HCT116 (cell line): ENCODE measurements around the gene GRIK4. TPM values are rescaled to one million over a fixed set of nuclear protein-coding genes. Genes with fewer than 3 reads are reported as not detected.

Experiments
- ATAC-seq: fragments of 200-7000 bp; cut with Tn5 transposase; 2 replicates; pipeline ENCODE4 v1.9.1; 2020; ENCODE audit warnings: mild to moderate bottlenecking, moderate library complexity
- BruUV-seq: library from RNA; stranded (reverse); fragments of 400-500 nt; replicated peaks from 2 replicates; lab custom pipeline; 2021; lab: Mats Ljungman, UMichigan
- CTCF ChIA-PET: fragments of 300-600 bp; sonication (Branson Sonifier 250); formaldehyde crosslinking; loops from one replicate; lab custom pipeline; 2021; ENCODE audit warnings: antibody characterized with exemption; lab: Charles Lee
- POLR2A ChIA-PET: fragments of 300-600, 350-600 bp; sonication (Branson Sonifier 250); formaldehyde crosslinking; loops from one replicate; lab custom pipeline; 2021; ENCODE audit warnings: antibody characterized with exemption; lab: Charles Lee
- RAD21 ChIA-PET, 2 experiments: fragments of 300-600 bp; sonication (Branson Sonifier 250); formaldehyde crosslinking; loops; one replicate each; lab custom pipeline; 2023; ENCODE audit warnings: low total read pairs in 2 of 2; ENCODE audit not compliant: uncharacterized antibody in 2 of 2, unreplicated experiment in 2 of 2, low non-redundant PET in 1 of 2; lab: Charles Lee
- DNase-seq: peaks from one replicate; pipeline ENCODE4 v3.0.0-alpha.2; 2010; ENCODE audit warnings: low read depth, low spot score
- H2AFZ ChIP-seq: fragments of 200-600 bp; shearing (Covaris generic), sonication (generic); 2 replicates; pipeline ENCODE4 v1.6.1; 2017; ENCODE audit warnings: low read depth, mixed run types, mixed read lengths, antibody characterized with exemption, low read length; ENCODE audit not compliant: poor library complexity, severe bottlenecking
- H3K27ac ChIP-seq: 2 replicates; pipeline ENCODE4 v1.5.1; 2012; ENCODE audit warnings: low read depth, low read length
- H3K27me3 ChIP-seq: fragments of 200-600 bp; sonication (generic); 2 replicates; pipeline ENCODE4 v1.6.1; 2016; ENCODE audit warnings: mixed run types, low read length, mixed read lengths; ENCODE audit not compliant: insufficient read depth
- H3K36me3 ChIP-seq, 2 experiments: fragments of 200-500 bp in 1 of 2; fragments of 200-600 bp in 1 of 2; sonication (Bioruptor generic) in 1 of 2; sonication (generic) in 1 of 2; 2 replicates each; pipeline versions ENCODE4 v1.5.1 to v1.6.1; 2014 to 2016; ENCODE audit warnings: low read length in 2 of 2, inconsistent platforms in 1 of 2, mixed read lengths in 1 of 2, mixed run types in 1 of 2; ENCODE audit not compliant: insufficient read depth in 2 of 2, control insufficient read depth in 1 of 2
- H3K4me1 ChIP-seq, 2 experiments: fragments of 200-600 bp in 1 of 2; sonication (generic) in 1 of 2; 2 replicates each; pipeline versions ENCODE4 v1.5.1 to v1.6.1; 2012 to 2017; ENCODE audit warnings: low read length in 2 of 2, inconsistent platforms in 1 of 2, mild to moderate bottlenecking in 1 of 2, mixed read lengths in 1 of 2, mixed run types in 1 of 2, moderate library complexity in 1 of 2; ENCODE audit not compliant: insufficient read depth in 2 of 2, control insufficient read depth in 1 of 2
- H3K4me2 ChIP-seq: fragments of 200-600 bp; sonication (generic); 2 replicates; pipeline ENCODE4 v1.6.1; 2017; ENCODE audit warnings: mixed run types, low read length, mixed read lengths
- H3K4me3 ChIP-seq, 2 experiments: fragments of 200-600 bp in 1 of 2; sonication (generic) in 1 of 2; replicated peaks in 1 of 2; 2 replicates each; pipeline ENCODE4 v1.5.1; 2011 to 2016; ENCODE audit warnings: low read length in 2 of 2, control low read depth in 1 of 2, low read depth in 1 of 2, mild to moderate bottlenecking in 1 of 2, mixed read lengths in 1 of 2, mixed run types in 1 of 2
- H3K79me2 ChIP-seq: fragments of 200-600 bp; sonication (generic); 2 replicates; pipeline ENCODE4 v1.6.1; 2017; ENCODE audit warnings: mild to moderate bottlenecking, mixed run types, low read length, moderate library complexity, mixed read lengths; ENCODE audit not compliant: insufficient read depth
- H3K9ac ChIP-seq: fragments of 200-600 bp; sonication (generic); 2 replicates; pipeline ENCODE4 v1.6.1; 2016; ENCODE audit warnings: low read length, mixed read lengths
- H3K9me2 ChIP-seq: fragments of 200-600 bp; sonication (generic), shearing (Covaris generic); 2 replicates; pipeline ENCODE4 v1.6.1; 2017; ENCODE audit warnings: mixed run types, mild to moderate bottlenecking, moderate library complexity; ENCODE audit not compliant: insufficient read depth
- H3K9me3 ChIP-seq, 2 experiments: fragments of 200-500 bp in 1 of 2; fragments of 200-600 bp in 1 of 2; sonication (Bioruptor generic) in 1 of 2; sonication (generic) in 1 of 2; 2 replicates each; pipeline ENCODE4 v1.6.1; 2014 to 2017; ENCODE audit warnings: low read length in 2 of 2, mixed read lengths in 2 of 2, inconsistent platforms in 1 of 2, low read depth in 1 of 2, mild to moderate bottlenecking in 1 of 2, mixed run types in 1 of 2, moderate library complexity in 1 of 2; ENCODE audit not compliant: control insufficient read depth in 1 of 2, insufficient read depth in 1 of 2
- H4K20me1 ChIP-seq: fragments of 200-600 bp; sonication (generic), shearing (Covaris generic); 2 replicates; pipeline ENCODE4 v1.6.1; 2017; ENCODE audit warnings: mixed run types, mild to moderate bottlenecking, moderate library complexity; ENCODE audit not compliant: insufficient read depth
- CBX3 ChIP-seq: IDR thresholded peaks from 2 replicates; pipeline ENCODE4 v1.6.1; 2012; ENCODE audit warnings: low read depth
- CEBPB ChIP-seq: IDR thresholded peaks from 2 replicates; pipeline ENCODE4 v1.6.1; 2012; ENCODE audit warnings: low read depth
- EGR1 ChIP-seq: IDR thresholded peaks from 2 replicates; pipeline ENCODE4 v1.6.1; 2012; ENCODE audit warnings: low read depth
- ELF1 ChIP-seq: IDR thresholded peaks from 2 replicates; pipeline ENCODE4 v1.6.1; 2012; ENCODE audit warnings: low read depth, borderline replicate concordance
- EZH2phosphoT487 ChIP-seq: fragments of 200-600 bp; IDR thresholded peaks from 2 replicates; pipeline ENCODE4 v1.6.1; 2018; ENCODE audit warnings: antibody characterized with exemption, borderline replicate concordance
- FOSL1 ChIP-seq: IDR thresholded peaks from 2 replicates; pipeline ENCODE4 v1.6.1; 2012; ENCODE audit warnings: low read depth
- MAX ChIP-seq: IDR thresholded peaks from 2 replicates; pipeline ENCODE4 v1.6.1; 2012
- POLR2AphosphoS5 ChIP-seq: IDR thresholded peaks from 2 replicates; pipeline ENCODE4 v1.6.1; 2011; ENCODE audit warnings: mild to moderate bottlenecking, low read depth, low read length, moderate library complexity
- RAD21 ChIP-seq: IDR thresholded peaks from 2 replicates; pipeline ENCODE4 v1.6.1; 2012; ENCODE audit warnings: low read depth, mild to moderate bottlenecking
- REST ChIP-seq: IDR thresholded peaks from 2 replicates; pipeline ENCODE4 v1.6.1; 2012; ENCODE audit warnings: low read depth
- SP1 ChIP-seq: IDR thresholded peaks from 2 replicates; pipeline ENCODE4 v1.6.1; 2012; ENCODE audit warnings: low read depth
- ZBTB33 ChIP-seq: IDR thresholded peaks from 2 replicates; pipeline ENCODE4 v1.6.1; 2011; ENCODE audit warnings: mild to moderate bottlenecking, low read length, moderate library complexity; ENCODE audit not compliant: insufficient replicate concordance; ENCODE audit errors: extremely low read depth
- ZFX ChIP-seq: fragments of 450-650 bp; IDR thresholded peaks from 2 replicates; pipeline ENCODE4 v1.6.1; 2017
- ZNF274 ChIP-seq: fragments of 200-500 bp; sonication (Bioruptor generic); IDR thresholded peaks from 2 replicates; pipeline ENCODE4 v1.6.1; 2014; ENCODE audit warnings: mild to moderate bottlenecking, low read depth, low read length, inconsistent platforms
- intact Hi-C: fragments of 100-400 bp; cut with micrococcal nuclease; formaldehyde crosslinking; loops from 2 replicates; pipeline ENCODE4 v1.10.0; 2022
- total RNA-seq: library from RNA; stranded (reverse); gene quantifications from one replicate; pipeline ENCODE4 v1.2.1, GENCODE V29; 2021; ENCODE audit not compliant: unreplicated experiment

GRIK4 gene
- total RNA-seq, 1 experiment from 2014 or later, result 0.52 TPM

GRCh38 chr11:120816176-120816575 lies 304.6 kb downstream of the GRIK4 start:
- Histone ChIP-seq H3K27me3 (0 out of 2 replicates have a peak, but pooled peaks cover 5% of the 10 kb centered on the region), H3K79me2 (no peaks in the 10 kb centered on the region), H3K27ac (no peak overlapping the region), H3K9ac (no peak overlapping the region), H3K4me3 (no peak overlapping the region), H3K36me3 (no peaks in the 10 kb centered on the region), H3K9me3 (no peaks in the 10 kb centered on the region), H3K4me2 (no peak overlapping the region), H3K4me1 (no peaks in the 10 kb centered on the region), H2AFZ (no peak overlapping the region), H4K20me1 (no peaks in the 10 kb centered on the region), H3K9me2 (no peaks in the 10 kb centered on the region)
- CTCF ChIA-PET, result no interaction called here
- BruUV-seq, result no TSS peak
- ATAC-seq (no peak), DNase-seq (no peak)
- intact Hi-C loops, result no loop called here
- POLR2A ChIA-PET, result no interaction called here
- no peak for TF ChIP-seq ZFX
- no peak for TF ChIP-seq POLR2AphosphoS5
- TF ChIP-seq ZBTB33, result no peak
- no peak for TF ChIP-seq ZNF274
- TF ChIP-seq FOSL1, result no peak
- no peak for TF ChIP-seq CEBPB
- no peak for TF ChIP-seq MAX
- no peak for TF ChIP-seq SP1
- no peak for TF ChIP-seq EGR1
- RAD21 ChIA-PET, result no interaction called here

- Histone ChIP-seq H3K79me2 (no peaks in the 10 kb centered on the region), H3K9ac (no peak overlapping the region), H3K9me3 (no peaks in the 10 kb centered on the region), H4K20me1 (no peaks in the 10 kb centered on the region), H3K4me3 (no peak overlapping the region), H3K4me2 (no peak overlapping the region), H3K27me3 (0 out of 2 replicates have a peak, but pooled peaks cover 5% of the 10 kb centered on the region), H2AFZ (no peak overlapping the region), H3K4me1 (no peaks in the 10 kb centered on the region), H3K27ac (no peak overlapping the region), H3K36me3 (no peaks in the 10 kb centered on the region), H3K9me2 (no peaks in the 10 kb centered on the region)
- BruUV-seq, result no TSS peak
- POLR2A ChIA-PET, result no interaction called here
- CTCF ChIA-PET, result no interaction called here
- ATAC-seq (no peak), DNase-seq (no peak)
- intact Hi-C loops, result no loop called here
- RAD21 ChIA-PET, result no interaction called here
- no peak for TF ChIP-seq REST
- TF ChIP-seq CBX3, result no peak
- TF ChIP-seq EZH2phosphoT487, result no peak
- no peak for TF ChIP-seq RAD21
- TF ChIP-seq FOSL1, result no peak
- TF ChIP-seq EGR1, result no peak
- no peak for TF ChIP-seq SP1
- TF ChIP-seq ELF1, result no peak
- no peak for TF ChIP-seq MAX
These were observed 305.2 kb downstream of the GRIK4 start for GRCh38 chr11:120816711-120817110.
